ENCODE data around the gene GRAMD1A. TPM values are rescaled to one million over a fixed set of nuclear protein-coding genes. Genes with fewer than 3 reads are reported as not detected.
A peak's percentile ranks its signal among the peaks of the same experiment; 100 is the strongest.

The GRAMD1A gene
- total RNA-seq, 1 experiment from 2014 or later, result 125 TPM

DNA sequence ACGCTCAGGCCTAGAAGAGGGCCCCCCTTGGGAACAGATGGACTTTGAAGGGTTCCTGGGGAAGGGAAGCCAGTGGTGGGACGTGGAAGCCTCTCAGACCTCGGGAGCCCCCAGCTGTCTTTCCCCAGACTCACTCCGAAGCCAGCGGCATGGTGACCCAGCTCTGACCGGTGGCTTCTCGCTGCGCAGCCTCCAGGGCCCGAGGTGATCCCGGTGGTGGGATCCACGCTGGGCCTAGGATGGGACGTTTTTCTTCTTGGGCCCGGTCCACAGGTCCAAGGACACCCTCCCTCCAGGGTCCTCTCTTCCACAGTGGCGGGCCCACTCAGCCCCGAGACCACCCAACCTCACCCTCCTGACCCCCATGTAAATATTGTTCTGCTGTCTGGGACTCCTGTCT is 66.0 kb downstream of the GRAMD1A start:
- peak overlapping the region in 1 of 3 experiments; percentile 95; a peak in 1 of 7 replicates for H3K27ac Mint-ChIP-seq
- TF ChIP-seq, protein P1, sequence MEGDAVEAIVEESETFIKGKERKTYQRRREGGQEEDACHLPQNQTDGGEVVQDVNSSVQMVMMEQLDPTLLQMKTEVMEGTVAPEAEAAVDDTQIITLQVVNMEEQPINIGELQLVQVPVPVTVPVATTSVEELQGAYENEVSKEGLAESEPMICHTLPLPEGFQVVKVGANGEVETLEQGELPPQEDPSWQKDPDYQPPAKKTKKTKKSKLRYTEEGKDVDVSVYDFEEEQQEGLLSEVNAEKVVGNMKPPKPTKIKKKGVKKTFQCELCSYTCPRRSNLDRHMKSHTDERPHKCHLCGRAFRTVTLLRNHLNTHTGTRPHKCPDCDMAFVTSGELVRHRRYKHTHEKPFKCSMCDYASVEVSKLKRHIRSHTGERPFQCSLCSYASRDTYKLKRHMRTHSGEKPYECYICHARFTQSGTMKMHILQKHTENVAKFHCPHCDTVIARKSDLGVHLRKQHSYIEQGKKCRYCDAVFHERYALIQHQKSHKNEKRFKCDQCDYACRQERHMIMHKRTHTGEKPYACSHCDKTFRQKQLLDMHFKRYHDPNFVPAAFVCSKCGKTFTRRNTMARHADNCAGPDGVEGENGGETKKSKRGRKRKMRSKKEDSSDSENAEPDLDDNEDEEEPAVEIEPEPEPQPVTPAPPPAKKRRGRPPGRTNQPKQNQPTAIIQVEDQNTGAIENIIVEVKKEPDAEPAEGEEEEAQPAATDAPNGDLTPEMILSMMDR (conservative IDR thresholded peaks at IDR 0.05), result no peak
- Histone ChIP-seq H4K20me1 (ENCODE audit: control insufficient read depth, insufficient read depth, insufficient read length) (no peaks in the 10 kb centered on the region), H3K56ac (ENCODE audit: insufficient read length, low read depth, low read length) (no peak overlapping the region), H3K79me2 (ENCODE audit: insufficient read depth, low read length) (no peaks in the 10 kb centered on the region), H3K79me1 (ENCODE audit: insufficient read depth, low read depth, low read length, poor library complexity, severe bottlenecking) (no peaks in the 10 kb centered on the region), H3K27ac (ENCODE audit: insufficient read length, low read depth, low read length) (no peak overlapping the region), H2BK120ac (ENCODE audit: low read depth, low read length, poor library complexity, severe bottlenecking) (no peak overlapping the region), H3K23ac (ENCODE audit: insufficient read length, low read depth, low read length) (no peak overlapping the region), H2BK5ac (ENCODE audit: insufficient read length, low read length) (no peak overlapping the region), H2BK20ac (ENCODE audit: low read depth, low read length, poor library complexity, severe bottlenecking) (no peak overlapping the region), H3K4me2 (ENCODE audit: insufficient read depth, insufficient read length, low read length) (no peak overlapping the region), H3K4me1 (ENCODE audit: insufficient read depth, low read length) (peaks cover 5% of the 10 kb centered on the region; the same call in 1 of the 2 replicates), H3K18ac (ENCODE audit: insufficient read length, low read depth, low read length) (no peak overlapping the region), H3K9ac (ENCODE audit: extremely low read depth, insufficient read length, low read length) (no peak overlapping the region), H3K27me3 (ENCODE audit: insufficient read depth, low read length) (no peaks in the 10 kb centered on the region), H4K5ac (ENCODE audit: insufficient read length, low read depth, low read length) (no peak overlapping the region), H4K91ac (ENCODE audit: insufficient read length, low read depth, low read length) (no peak overlapping the region), H3K9me3 (ENCODE audit: control insufficient read depth, low read depth, low read length) (no peaks in the 10 kb centered on the region), H2BK12ac (ENCODE audit: insufficient read length, low read depth, low read length) (no peak overlapping the region), H2AK5ac (ENCODE audit: insufficient read length, low read length) (no peak overlapping the region), H3K14ac (ENCODE audit: insufficient read depth, low read length) (no peak overlapping the region), H2AFZ (ENCODE audit: low read length) (no peak overlapping the region), H3K4ac (ENCODE audit: low read depth, low read length) (no peak overlapping the region; the same call in 1 of the 2 replicates), H3K23me2 (ENCODE audit: insufficient read length, low read depth, low read length, poor library complexity, severe bottlenecking) (no peaks in the 10 kb centered on the region), H4K8ac (replicated peaks; ENCODE audit: insufficient read length, low read depth, low read length) (no peak overlapping the region), H3T11ph (ENCODE audit: low read length) (no peak overlapping the region), H2BK15ac (ENCODE audit: low read depth, low read length) (no peak overlapping the region)
- H3K9me3 Mint-ChIP-seq, result peaks cover 6 to 8% of the 10 kb centered on the region in 2 experiments; a peak in 4 of 5 replicates
- H3K4me3 Mint-ChIP-seq, result no peak overlapping the region
- peaks cover 26 to 29% of the 10 kb centered on the region in 2 experiments for H3K4me1 Mint-ChIP-seq
- peaks cover 0 to 4% (median 0%) of the 10 kb centered on the region in 3 experiments; a peak in 3 of 7 replicates for H3K36me3 Mint-ChIP-seq (ENCODE audit: insufficient read depth in 1 of 3, low read depth in 3 of 3)
- no CpG with 5 or more reads among the region's 15 CpGs for WGBS (ENCODE audit: extremely low coverage, insufficient read length, low lambda C conversion rate)
- DNase-seq, result no peak
- peaks cover 27% of the 10 kb centered on the region for H3K27me3 Mint-ChIP-seq (ENCODE audit: low read depth)
